Measurements from ENCODE around the gene PRKAG1. TPM values are rescaled to one million over a fixed set of nuclear protein-coding genes. Genes with fewer than 3 reads are reported as not detected.
A peak's percentile ranks its signal among the peaks of the same experiment; 100 is the strongest.

PRKAG1 gene
- total and polyA plus RNA-seq, 10 of the 15 experiments (the other 5 are each of a cell fraction or from before 2014, with no cell fraction given) = 44.5 to 91.6 (median 60.9) TPM

GRCh38 chr12:48999371-49000131, 19.0 kb downstream of the PRKAG1 start, which contains the start of gene DDN (continued):
- TF ChIP-seq MXI1 (IDR thresholded peaks at IDR 0.05; ENCODE audit: low read depth, low read length) = peak; percentile 88
- TF ChIP-seq, protein P1, sequence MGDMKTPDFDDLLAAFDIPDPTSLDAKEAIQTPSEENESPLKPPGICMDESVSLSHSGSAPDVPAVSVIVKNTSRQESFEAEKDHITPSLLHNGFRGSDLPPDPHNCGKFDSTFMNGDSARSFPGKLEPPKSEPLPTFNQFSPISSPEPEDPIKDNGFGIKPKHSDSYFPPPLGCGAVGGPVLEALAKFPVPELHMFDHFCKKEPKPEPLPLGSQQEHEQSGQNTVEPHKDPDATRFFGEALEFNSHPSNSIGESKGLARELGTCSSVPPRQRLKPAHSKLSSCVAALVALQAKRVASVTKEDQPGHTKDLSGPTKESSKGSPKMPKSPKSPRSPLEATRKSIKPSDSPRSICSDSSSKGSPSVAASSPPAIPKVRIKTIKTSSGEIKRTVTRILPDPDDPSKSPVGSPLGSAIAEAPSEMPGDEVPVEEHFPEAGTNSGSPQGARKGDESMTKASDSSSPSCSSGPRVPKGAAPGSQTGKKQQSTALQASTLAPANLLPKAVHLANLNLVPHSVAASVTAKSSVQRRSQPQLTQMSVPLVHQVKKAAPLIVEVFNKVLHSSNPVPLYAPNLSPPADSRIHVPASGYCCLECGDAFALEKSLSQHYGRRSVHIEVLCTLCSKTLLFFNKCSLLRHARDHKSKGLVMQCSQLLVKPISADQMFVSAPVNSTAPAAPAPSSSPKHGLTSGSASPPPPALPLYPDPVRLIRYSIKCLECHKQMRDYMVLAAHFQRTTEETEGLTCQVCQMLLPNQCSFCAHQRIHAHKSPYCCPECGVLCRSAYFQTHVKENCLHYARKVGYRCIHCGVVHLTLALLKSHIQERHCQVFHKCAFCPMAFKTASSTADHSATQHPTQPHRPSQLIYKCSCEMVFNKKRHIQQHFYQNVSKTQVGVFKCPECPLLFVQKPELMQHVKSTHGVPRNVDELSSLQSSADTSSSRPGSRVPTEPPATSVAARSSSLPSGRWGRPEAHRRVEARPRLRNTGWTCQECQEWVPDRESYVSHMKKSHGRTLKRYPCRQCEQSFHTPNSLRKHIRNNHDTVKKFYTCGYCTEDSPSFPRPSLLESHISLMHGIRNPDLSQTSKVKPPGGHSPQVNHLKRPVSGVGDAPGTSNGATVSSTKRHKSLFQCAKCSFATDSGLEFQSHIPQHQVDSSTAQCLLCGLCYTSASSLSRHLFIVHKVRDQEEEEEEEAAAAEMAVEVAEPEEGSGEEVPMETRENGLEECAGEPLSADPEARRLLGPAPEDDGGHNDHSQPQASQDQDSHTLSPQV (IDR thresholded peaks at IDR 0.05) = no peak
- no peak for TF ChIP-seq SPI1 (IDR thresholded peaks at IDR 0.05; ENCODE audit: borderline replicate concordance, insufficient read depth, low read depth, low read length)
- no peak for TF ChIP-seq SREBF1 (IDR thresholded peaks at IDR 0.05; ENCODE audit: low read length)
- TF ChIP-seq BCL11A (IDR thresholded peaks at IDR 0.05; ENCODE audit: low read depth, low read length) = 0 out of 2 replicates have a peak, but pooled peaks have one; percentile 5
- no peak for TF ChIP-seq KDM1A (IDR thresholded peaks at IDR 0.05; ENCODE audit: borderline replicate concordance)
- no peak for TF ChIP-seq TCF7 (IDR thresholded peaks at IDR 0.05; ENCODE audit: borderline replicate concordance)
- TF ChIP-seq PML (IDR thresholded peaks at IDR 0.05; ENCODE audit: low read length) = no peak
- TF ChIP-seq RAD51 (IDR thresholded peaks at IDR 0.05) = no peak
- peak; percentile 40 to 46; a peak in 2 of 4 replicates for TF ChIP-seq BHLHE40 (IDR thresholded peaks at IDR 0.05; ENCODE audit: borderline replicate concordance in 1 of 2, low read depth in 2 of 2, low read length in 1 of 2)
- TF ChIP-seq ZNF24 (IDR thresholded peaks at IDR 0.05) = no peak
- no peak for TF ChIP-seq SMC3 (IDR thresholded peaks at IDR 0.05; ENCODE audit: borderline replicate concordance, low read length)
- TF ChIP-seq, protein P2, sequence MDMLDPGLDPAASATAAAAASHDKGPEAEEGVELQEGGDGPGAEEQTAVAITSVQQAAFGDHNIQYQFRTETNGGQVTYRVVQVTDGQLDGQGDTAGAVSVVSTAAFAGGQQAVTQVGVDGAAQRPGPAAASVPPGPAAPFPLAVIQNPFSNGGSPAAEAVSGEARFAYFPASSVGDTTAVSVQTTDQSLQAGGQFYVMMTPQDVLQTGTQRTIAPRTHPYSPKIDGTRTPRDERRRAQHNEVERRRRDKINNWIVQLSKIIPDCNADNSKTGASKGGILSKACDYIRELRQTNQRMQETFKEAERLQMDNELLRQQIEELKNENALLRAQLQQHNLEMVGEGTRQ (IDR thresholded peaks at IDR 0.05; ENCODE audit: borderline replicate concordance, low read depth, low read length) = no peak; the same call in 1 of the 2 replicates
- TF ChIP-seq ZBTB40 (IDR thresholded peaks at IDR 0.05; ENCODE audit: borderline replicate concordance) = no peak
- TF ChIP-seq NR2F1 (conservative IDR thresholded peaks at IDR 0.05) = no peak
- TF ChIP-seq WRNIP1 (IDR thresholded peaks at IDR 0.05; ENCODE audit: borderline replicate concordance, low read depth, low read length) = no peak
- no peak for TF ChIP-seq E2F8 (IDR thresholded peaks at IDR 0.05; ENCODE audit: low read depth, partially characterized antibody)
- TF ChIP-seq SIX5 (IDR thresholded peaks at IDR 0.05; ENCODE audit: low read depth, low read length, severe bottlenecking) = no peak

All from GM12878 (cell line).